Hepatocyte (in vitro differentiated cells): ENCODE measurements around the gene GNPDA1. TPM values are rescaled to one million over a fixed set of nuclear protein-coding genes. Genes with fewer than 3 reads are reported as not detected.

Source experiments
- DNase-seq: peaks from one replicate; pipeline ENCODE4 v3.0.0-alpha.2; 2016; ENCODE audit warnings: low spot score
- H2AFZ ChIP-seq: fragments of 200-600 bp; sonication (generic); 2 replicates; pipeline ENCODE4 v1.6.0; 2016; ENCODE audit warnings: antibody characterized with exemption, mild to moderate bottlenecking
- H3K27ac ChIP-seq: fragments of 200-600 bp; sonication (generic); 2 replicates; pipeline ENCODE4 v1.5.1; 2016; ENCODE audit warnings: mild to moderate bottlenecking
- H3K27me3 ChIP-seq: fragments of 200-600 bp; sonication (generic); 2 replicates; pipeline ENCODE4 v1.6.1; 2016
- H3K36me3 ChIP-seq: fragments of 200-600 bp; sonication (generic); replicated peaks from 2 replicates; pipeline ENCODE4 v1.5.1; 2016; ENCODE audit warnings: low read depth; ENCODE audit not compliant: insufficient read depth
- H3K4me1 ChIP-seq: fragments of 200-600 bp; sonication (generic); 2 replicates; pipeline ENCODE4 v1.5.1; 2016; ENCODE audit warnings: mild to moderate bottlenecking, moderate library complexity; ENCODE audit not compliant: insufficient read depth
- H3K4me2 ChIP-seq: fragments of 200-600 bp; sonication (generic); 2 replicates; pipeline ENCODE4 v1.6.0; 2016
- H3K4me3 ChIP-seq: fragments of 200-600 bp; sonication (generic); 2 replicates; pipeline ENCODE4 v1.5.1; 2016; ENCODE audit warnings: mild to moderate bottlenecking
- H3K79me2 ChIP-seq: fragments of 200-600 bp; sonication (generic); 2 replicates; pipeline ENCODE4 v1.6.0; 2017; ENCODE audit warnings: mild to moderate bottlenecking
- H3K9me2 ChIP-seq: fragments of 200-600 bp; sonication (generic); replicated peaks from 2 replicates; pipeline ENCODE4 v1.6.0; 2017; ENCODE audit warnings: mild to moderate bottlenecking; ENCODE audit not compliant: insufficient read depth
- H3K9me3 ChIP-seq: fragments of 200-600 bp; sonication (generic); 2 replicates; pipeline ENCODE4 v1.5.1; 2016; ENCODE audit warnings: low read depth, mild to moderate bottlenecking
- H4K20me1 ChIP-seq: fragments of 200-600 bp; sonication (generic); 2 replicates; pipeline ENCODE4 v1.6.0; 2016; ENCODE audit warnings: mild to moderate bottlenecking; ENCODE audit not compliant: insufficient read depth, poor library complexity, severe bottlenecking
- CTCF ChIP-seq: fragments of 200-600 bp; sonication (generic); IDR thresholded peaks from 2 replicates; pipeline ENCODE4 v1.5.1; 2016; ENCODE audit warnings: antibody characterized with exemption, mild to moderate bottlenecking; ENCODE audit not compliant: poor library complexity
- EZH2 ChIP-seq: fragments of 200-600 bp; sonication (generic); IDR thresholded peaks from 2 replicates; pipeline ENCODE4 v1.6.1; 2016; ENCODE audit warnings: antibody characterized with exemption, mild to moderate bottlenecking, borderline replicate concordance
- EZH2phosphoT487 ChIP-seq: fragments of 200-600 bp; sonication (generic); IDR thresholded peaks from one replicate; pipeline ENCODE4 v1.6.1; 2018; ENCODE audit warnings: antibody characterized with exemption, mild to moderate bottlenecking, low read depth, moderate library complexity; ENCODE audit not compliant: unreplicated experiment, severe bottlenecking
- WGBS: methylation state at CpG from one replicate; pipeline ENCODE4 v1.1.6; 2016; ENCODE audit warnings: low lambda C conversion rate; ENCODE audit errors: missing lambda C conversion rate; 5-methylcytosine and 5-hydroxymethylcytosine counted together
- polyA plus RNA-seq: library from polyadenylated mRNA; unstranded; fragments of >200 nt; fragmentation: Nextera tagmentation; extraction: Ambion mirVana; gene quantifications from 2 replicates; pipeline ENCODE4 v1.2.1, GENCODE V29; 2016
- total RNA-seq: library from RNA; depleted of rRNA; stranded (reverse); fragments of >200 nt; gene quantifications from 2 replicates; pipeline ENCODE4 v1.2.3, GENCODE V29; 2014

GNPDA1 gene
- total and polyA plus RNA-seq, 2 experiments from 2014 or later, result 97.3 to 106 TPM

GRCh38 chr5:141986072-141986471, 26.8 kb downstream of the GNPDA1 start:
- H3K27me3 ChIP-seq, result no peaks in the 10 kb centered on the region
- H3K4me3 ChIP-seq, result no peak overlapping the region
- no peak for TF ChIP-seq EZH2phosphoT487
- no peaks in the 10 kb centered on the region for H3K9me2 ChIP-seq
- no peaks in the 10 kb centered on the region for H3K79me2 ChIP-seq
- no peak for DNase-seq
- H2AFZ ChIP-seq, result no peak overlapping the region
- no peaks in the 10 kb centered on the region for H3K4me1 ChIP-seq
- no peaks in the 10 kb centered on the region for H3K9me3 ChIP-seq
- H3K27ac ChIP-seq, result no peak overlapping the region
- peaks cover 6% of the 10 kb centered on the region for H3K36me3 ChIP-seq
- no peak overlapping the region for H3K4me2 ChIP-seq
- no peaks in the 10 kb centered on the region for H4K20me1 ChIP-seq

- H3K36me3 ChIP-seq, result peaks cover 6% of the 10 kb centered on the region
- H3K79me2 ChIP-seq, result no peaks in the 10 kb centered on the region
- H3K9me3 ChIP-seq, result no peaks in the 10 kb centered on the region
- DNase-seq, result no peak
- no peaks in the 10 kb centered on the region for H3K4me1 ChIP-seq
- H4K20me1 ChIP-seq, result no peaks in the 10 kb centered on the region
- H2AFZ ChIP-seq, result no peak overlapping the region
- no peaks in the 10 kb centered on the region for H3K9me2 ChIP-seq
- TF ChIP-seq CTCF (no peak), EZH2 (no peak), EZH2phosphoT487 (no peak)
- no peaks in the 10 kb centered on the region for H3K27me3 ChIP-seq
- WGBS, result 73% methylated on average over 2 of the region's 2 CpGs
- no peak overlapping the region for H3K4me3 ChIP-seq
- no peak overlapping the region for H3K27ac ChIP-seq
- no peak overlapping the region for H3K4me2 ChIP-seq
Measured at GRCh38 chr5:141982626-141983025, 30.2 kb downstream of the GNPDA1 start.

DNA sequence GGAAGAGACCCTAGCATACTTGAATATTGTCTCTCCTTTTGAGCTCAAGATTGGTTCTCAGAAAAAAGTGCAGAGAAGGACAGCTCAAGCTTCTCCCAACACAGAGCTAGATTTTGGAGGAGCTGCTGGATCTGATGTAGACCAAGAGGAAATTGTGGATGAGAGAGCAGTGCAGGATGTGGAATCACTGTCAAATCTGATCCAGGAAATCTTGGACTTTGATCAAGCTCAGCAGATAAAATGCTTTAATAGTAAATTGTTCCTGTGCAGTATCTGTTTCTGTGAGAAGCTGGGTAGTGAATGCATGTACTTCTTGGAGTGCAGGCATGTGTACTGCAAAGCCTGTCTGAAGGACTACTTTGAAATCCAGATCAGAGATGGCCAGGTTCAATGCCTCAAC, 34.4 kb downstream of the GNPDA1 start:
- DNase-seq, result no peak
- Histone ChIP-seq H3K9me2 (no peaks in the 10 kb centered on the region), H3K9me3 (no peaks in the 10 kb centered on the region), H3K4me3 (no peak overlapping the region), H4K20me1 (peaks cover 8% of the 10 kb centered on the region), H2AFZ (no peak overlapping the region), H3K4me1 (no peaks in the 10 kb centered on the region), H3K27ac (no peak overlapping the region), H3K4me2 (no peak overlapping the region), H3K79me2 (peaks cover 23% of the 10 kb centered on the region), H3K36me3 (no peaks in the 10 kb centered on the region), H3K27me3 (no peaks in the 10 kb centered on the region)
- TF ChIP-seq CTCF (no peak), EZH2 (no peak), EZH2phosphoT487 (no peak)

GRCh38 chr5:141976176-141976575, 36.7 kb downstream of the GNPDA1 start:
- DNase-seq, result no peak
- Histone ChIP-seq H3K79me2 (peaks cover 43% of the 10 kb centered on the region), H3K36me3 (no peaks in the 10 kb centered on the region), H3K9me3 (no peaks in the 10 kb centered on the region), H3K4me2 (no peak overlapping the region), H3K4me3 (no peak overlapping the region), H3K4me1 (no peaks in the 10 kb centered on the region), H3K9me2 (no peaks in the 10 kb centered on the region), H2AFZ (no peak overlapping the region), H3K27me3 (no peaks in the 10 kb centered on the region), H4K20me1 (peaks cover 8% of the 10 kb centered on the region), H3K27ac (no peak overlapping the region)
- WGBS, result 96% methylated on average over 6 of the region's 6 CpGs
- no peak for TF ChIP-seq CTCF
